Mucosa of gallbladder (tissue), 1 donor: Measurements from ENCODE around the gene KCNC1. TPM values are rescaled to one million over a fixed set of nuclear protein-coding genes. Genes with fewer than 3 reads are reported as not detected.

ENCODE experiments used
- DNase-seq: peaks from one replicate; pipeline ENCODE4 v3.0.0-alpha.2; 2020; ENCODE audit warnings: low spot score
- total RNA-seq: library from RNA; stranded (reverse); gene quantifications from one replicate; pipeline ENCODE4 v1.2.1, GENCODE V29; 2021
- donor health status: DM: no; HTN: no; CAD: no.

The KCNC1 gene
- total RNA-seq, 1 donor from 2014 or later: not detected

GRCh38 chr11:17791144-17791543, 56.6 kb downstream of the KCNC1 start:
- DNase-seq: no peak

DNA sequence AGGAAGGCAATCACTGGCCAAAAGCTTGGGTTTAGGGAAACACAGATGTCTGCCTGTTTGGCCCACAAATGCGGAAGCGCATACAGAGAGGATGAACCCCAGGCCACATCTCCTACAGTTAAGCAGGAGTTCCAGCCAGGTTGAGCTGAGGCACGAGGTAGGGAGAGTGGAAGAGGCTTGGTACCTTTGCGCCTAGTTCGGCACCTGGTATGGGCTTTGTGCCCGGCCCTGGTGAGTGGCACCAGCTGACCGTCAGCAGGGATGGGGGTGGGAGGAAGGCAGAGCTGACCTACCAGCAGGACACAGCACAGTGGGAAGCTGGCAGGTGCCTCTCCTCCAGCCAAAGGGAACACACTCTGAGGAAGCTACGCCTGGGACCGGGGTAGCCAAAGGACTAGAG, 57.6 kb downstream of the KCNC1 start:
- DNase-seq: no peak

GRCh38 chr11:17793642-17794170, 59.1 kb downstream of the KCNC1 start:
- DNase-seq: no peak

- DNase-seq: no peak
Measured at GRCh38 chr11:17794981-17795380, 60.4 kb downstream of the KCNC1 start.

DNA sequence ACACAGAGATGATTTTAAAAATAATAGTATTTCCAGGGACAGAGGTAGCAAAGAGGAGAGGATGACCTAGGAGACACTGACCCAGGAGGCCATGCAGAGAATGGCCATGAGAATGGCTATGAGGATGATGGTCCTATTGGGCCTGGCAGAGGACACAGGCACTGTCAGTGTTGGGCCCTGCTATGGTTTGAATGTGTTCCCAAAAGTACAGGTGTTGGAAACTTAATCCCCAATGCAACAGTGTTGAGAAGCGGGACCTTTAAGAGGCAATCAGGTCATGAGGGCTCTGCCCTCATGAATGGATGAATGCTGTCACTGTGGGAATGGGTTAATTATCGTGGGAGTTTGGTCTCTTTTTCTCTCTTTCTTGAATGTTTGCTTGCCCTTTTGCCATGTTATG, 61.6 kb downstream of the KCNC1 start:
- no peak for DNase-seq

DNA sequence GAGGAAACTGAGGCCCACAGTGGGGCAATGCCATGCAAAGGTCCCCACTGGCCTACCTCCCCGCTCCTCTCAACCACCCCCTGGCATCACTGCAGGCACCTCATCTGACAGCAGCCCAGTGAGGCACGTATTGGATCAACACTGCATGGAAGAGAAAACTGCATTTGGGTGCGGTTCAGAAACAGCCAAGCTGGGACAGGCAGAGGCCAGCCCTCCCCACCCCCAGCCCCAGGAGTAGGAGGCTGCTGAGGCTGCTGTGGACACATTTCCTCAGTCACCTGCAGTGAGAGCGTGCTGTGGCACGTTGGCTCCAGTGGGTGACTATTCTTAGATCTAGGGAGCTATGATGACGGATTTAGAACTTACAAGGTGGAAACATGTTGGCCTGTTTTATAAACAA, 63.7 kb downstream of the KCNC1 start:
- DNase-seq: no peak

DNA sequence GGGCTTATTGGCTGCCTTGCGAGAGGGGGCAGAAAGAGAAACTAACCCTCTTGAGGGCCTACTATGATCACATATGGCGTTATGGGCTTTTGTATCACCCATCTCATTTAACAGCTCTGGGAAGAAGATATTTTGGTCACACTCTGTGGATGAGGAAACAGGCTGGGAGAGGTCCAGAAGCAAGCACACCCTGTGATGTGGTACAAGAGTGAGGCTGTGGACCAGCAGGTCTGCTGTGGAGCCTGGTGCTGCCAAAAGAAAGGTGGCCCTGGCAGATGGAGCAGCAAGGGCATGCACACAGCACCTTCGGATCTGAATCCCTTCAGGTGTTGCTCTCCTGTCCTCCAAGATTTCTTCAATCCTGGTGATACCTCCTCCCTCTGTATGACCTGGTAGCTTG, 64.1 kb downstream of the KCNC1 start:
- DNase-seq: no peak

GRCh38 chr11:17799147-17799546, 64.6 kb downstream of the KCNC1 start:
- no peak for DNase-seq

GRCh38 chr11:17801166-17801565, 66.6 kb downstream of the KCNC1 start:
- no peak for DNase-seq

- no peak for DNase-seq
Measured at GRCh38 chr11:17802491-17802890, 67.9 kb downstream of the KCNC1 start.

- no peak for DNase-seq
Measured at GRCh38 chr11:17803754-17804334, 69.3 kb downstream of the KCNC1 start.

DNA sequence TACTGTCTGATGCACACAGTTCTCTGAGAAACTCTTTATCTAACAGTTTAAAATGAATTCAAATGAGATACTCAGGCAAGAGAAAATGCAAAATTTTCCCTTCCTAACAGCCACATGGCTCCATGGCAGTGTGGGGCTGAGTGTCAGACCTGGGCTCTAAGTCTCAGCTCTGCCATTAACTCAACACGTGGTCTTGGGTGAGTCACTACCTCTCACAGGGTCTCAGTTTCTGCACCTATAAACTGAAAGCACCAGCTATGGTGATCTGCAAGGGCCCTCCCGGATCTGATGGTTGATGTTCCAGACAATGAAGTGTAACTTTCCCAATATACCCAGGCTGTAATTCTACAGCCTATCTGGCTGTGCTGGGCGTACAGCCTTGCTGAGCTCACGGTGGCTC, 70.5 kb downstream of the KCNC1 start:
- no peak for DNase-seq

DNA sequence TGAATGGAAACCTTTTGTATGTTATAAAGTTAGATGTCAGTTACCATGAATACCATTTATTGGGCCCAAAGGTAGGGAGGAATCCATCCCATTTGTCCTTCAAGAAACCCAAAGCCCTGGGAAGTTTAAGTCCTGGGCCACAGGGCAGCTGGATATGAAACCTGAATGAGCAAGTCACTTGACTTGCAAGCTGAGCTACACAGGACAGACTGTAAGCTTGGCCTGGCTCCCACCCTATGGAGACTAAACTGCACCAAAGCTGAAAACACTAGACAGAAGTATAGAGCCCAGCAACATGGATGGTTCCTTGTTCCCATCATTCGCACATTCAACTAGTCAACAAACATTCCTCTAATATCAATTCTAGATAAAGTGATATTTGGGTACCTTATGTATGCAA, 71.3 kb downstream of the KCNC1 start:
- DNase-seq: no peak

DNA sequence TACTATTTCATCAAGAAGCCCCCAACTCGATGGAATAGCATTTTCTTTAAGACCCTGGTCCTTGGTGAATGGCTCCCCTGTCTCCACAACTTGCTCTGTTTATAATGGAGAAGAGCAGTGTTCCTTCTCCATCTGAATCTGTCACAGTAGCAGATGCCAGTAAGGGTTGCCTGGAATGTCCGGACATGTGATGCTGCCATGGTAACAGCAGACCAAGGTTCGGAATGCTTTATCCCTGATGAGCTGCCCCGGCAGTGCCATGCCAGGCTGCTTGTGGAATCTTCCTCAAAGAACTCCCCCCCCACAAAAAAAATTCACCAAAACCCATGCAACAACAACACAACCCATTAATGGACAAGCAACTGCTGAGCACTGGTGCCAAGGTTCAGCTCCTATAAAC, 72.5 kb downstream of the KCNC1 start:
- DNase-seq: no peak

- no peak for DNase-seq
Measured at GRCh38 chr11:17810041-17810440, 75.5 kb downstream of the KCNC1 start.

DNA sequence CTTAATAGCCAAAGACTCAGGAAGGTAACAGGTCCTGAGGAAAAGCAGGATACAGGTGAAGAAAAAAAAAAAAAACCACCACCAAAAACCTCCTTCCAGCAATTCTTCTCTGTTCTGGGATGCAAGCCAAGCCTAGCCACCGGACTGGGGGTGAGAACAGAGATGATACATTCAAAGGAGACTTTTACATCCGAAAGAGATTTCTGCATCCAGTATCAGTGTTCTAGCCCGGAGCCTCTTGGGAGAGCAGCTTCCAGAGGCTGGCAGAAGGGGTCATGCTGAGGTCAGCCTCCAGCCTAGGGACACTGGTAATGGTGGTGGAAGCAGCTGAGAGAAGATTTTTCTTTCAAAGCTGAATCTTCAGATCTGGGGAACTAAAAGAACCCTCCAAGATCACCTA, 76.2 kb downstream of the KCNC1 start:
- DNase-seq: no peak

DNA sequence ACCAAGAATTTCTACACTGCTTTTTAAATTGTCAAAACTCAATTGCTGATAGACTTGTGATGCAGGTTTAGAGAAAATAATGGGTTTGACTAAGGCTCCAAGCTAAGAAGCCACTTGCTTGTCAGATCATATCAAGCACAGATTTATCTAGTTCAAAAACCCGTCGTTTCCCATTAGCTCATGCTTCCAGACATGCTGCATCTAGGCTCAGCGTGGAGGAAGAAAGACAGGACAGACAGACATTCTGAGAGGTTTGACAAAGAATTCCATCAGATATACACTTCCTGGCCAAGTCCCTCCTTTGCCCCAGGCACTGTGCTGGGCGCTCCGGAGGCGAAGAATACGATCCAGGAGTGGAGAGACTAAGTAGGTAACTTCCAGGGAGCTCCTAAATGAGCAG, 76.8 kb downstream of the KCNC1 start:
- DNase-seq: no peak

- DNase-seq: no peak
Measured at GRCh38 chr11:17812091-17812864, 77.7 kb downstream of the KCNC1 start.

- no peak for DNase-seq
Measured at GRCh38 chr11:17812865-17813187, 78.2 kb downstream of the KCNC1 start.

GRCh38 chr11:17813391-17814059, 78.9 kb downstream of the KCNC1 start:
- no peak for DNase-seq

DNA sequence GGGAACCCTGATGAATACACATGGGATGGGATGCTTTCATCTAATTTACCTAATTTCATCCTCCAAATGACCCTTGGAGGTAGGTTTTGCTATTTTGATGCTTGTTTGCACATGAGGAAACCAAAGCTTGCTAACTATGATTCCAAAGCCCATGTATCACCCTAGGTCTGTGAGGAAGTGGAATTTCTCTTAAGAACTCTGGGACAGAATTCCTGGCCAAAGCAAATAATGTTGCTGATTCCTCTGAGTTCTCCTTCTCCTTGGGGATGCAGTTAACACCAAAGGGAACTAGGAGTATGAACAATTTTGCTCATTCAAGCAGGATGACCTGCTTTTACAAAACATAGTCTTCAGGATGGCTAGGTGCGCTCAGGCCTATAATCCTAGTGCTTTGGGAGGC, 80.0 kb downstream of the KCNC1 start:
- DNase-seq: no peak

- no peak for DNase-seq
Measured at GRCh38 chr11:17816232-17816931, 81.8 kb downstream of the KCNC1 start.
